Measurements from ENCODE around the gene FBP2.
"Not testable (repeated sequence)": the region's sequence is repeated elsewhere in the genome, so short reads cannot be mapped to it uniquely, and the experiment has no call there.

The FBP2 gene

DNA sequence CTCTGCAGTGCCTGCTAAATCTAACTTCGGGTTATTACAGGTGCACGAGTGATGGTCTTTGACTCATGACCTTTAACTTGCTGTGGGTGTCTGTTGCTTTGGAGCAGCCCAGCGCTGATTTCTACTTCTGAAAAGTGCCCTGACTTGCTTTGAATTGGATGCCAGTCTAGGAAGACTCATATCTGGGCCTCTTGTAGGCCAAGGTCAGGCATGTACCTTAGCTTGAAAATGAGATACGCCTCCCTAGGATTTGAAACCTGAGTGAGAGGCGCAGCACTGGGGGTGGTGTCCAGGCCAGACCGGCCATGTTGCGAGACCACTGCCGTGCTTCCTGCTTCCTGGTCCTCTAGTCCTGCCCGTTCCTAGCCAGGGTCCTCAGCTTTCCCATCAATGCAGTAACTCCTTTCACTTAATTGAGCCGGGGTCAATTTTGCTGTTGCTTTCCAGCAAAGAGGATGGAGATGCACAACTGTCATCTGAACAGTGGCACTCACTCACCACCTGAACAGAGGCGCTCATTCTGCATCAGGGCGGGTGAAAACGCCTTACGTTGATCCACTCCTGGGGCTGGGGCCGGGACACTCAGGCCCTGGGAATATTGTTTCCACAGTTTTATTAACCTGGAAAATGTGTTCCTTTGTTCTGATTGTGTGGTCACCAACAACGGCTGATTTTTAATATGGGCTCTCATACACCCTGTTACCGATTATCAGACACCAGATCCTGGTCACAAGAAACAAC is 24.5 kb downstream of the FBP2 start:
- Histone ChIP-seq H3K36me3 (replicated peaks; ENCODE audit: low read depth, low read length) (no peaks in the 10 kb centered on the region), H2AFZ (ENCODE audit: low read depth, low read length) (no peak overlapping the region), H4K20me1 (ENCODE audit: insufficient read depth, low read length) (no peaks in the 10 kb centered on the region), H3K79me2 (ENCODE audit: low read length) (no peaks in the 10 kb centered on the region), H3K9me3 (ENCODE audit: insufficient read depth, low read length) (no peaks in the 10 kb centered on the region), H3K4me1 (ENCODE audit: low read length) (no peaks in the 10 kb centered on the region), H3K27ac (ENCODE audit: low read length) (no peak overlapping the region), H3K27me3 (ENCODE audit: low read depth, low read length) (peaks cover 10% of the 10 kb centered on the region), H3K4me2 (ENCODE audit: low read length) (no peak overlapping the region), H3K9ac (ENCODE audit: low read length) (no peak overlapping the region), H3K4me3 (ENCODE audit: low read length) (no peak overlapping the region)
- TF ChIP-seq EZH2phosphoT487 (IDR thresholded peaks at IDR 0.05; ENCODE audit: low read depth) = no peak
- TF ChIP-seq, protein P1, sequence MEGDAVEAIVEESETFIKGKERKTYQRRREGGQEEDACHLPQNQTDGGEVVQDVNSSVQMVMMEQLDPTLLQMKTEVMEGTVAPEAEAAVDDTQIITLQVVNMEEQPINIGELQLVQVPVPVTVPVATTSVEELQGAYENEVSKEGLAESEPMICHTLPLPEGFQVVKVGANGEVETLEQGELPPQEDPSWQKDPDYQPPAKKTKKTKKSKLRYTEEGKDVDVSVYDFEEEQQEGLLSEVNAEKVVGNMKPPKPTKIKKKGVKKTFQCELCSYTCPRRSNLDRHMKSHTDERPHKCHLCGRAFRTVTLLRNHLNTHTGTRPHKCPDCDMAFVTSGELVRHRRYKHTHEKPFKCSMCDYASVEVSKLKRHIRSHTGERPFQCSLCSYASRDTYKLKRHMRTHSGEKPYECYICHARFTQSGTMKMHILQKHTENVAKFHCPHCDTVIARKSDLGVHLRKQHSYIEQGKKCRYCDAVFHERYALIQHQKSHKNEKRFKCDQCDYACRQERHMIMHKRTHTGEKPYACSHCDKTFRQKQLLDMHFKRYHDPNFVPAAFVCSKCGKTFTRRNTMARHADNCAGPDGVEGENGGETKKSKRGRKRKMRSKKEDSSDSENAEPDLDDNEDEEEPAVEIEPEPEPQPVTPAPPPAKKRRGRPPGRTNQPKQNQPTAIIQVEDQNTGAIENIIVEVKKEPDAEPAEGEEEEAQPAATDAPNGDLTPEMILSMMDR (IDR thresholded peaks at IDR 0.05; ENCODE audit: low read depth, low read length) = no peak

DNA sequence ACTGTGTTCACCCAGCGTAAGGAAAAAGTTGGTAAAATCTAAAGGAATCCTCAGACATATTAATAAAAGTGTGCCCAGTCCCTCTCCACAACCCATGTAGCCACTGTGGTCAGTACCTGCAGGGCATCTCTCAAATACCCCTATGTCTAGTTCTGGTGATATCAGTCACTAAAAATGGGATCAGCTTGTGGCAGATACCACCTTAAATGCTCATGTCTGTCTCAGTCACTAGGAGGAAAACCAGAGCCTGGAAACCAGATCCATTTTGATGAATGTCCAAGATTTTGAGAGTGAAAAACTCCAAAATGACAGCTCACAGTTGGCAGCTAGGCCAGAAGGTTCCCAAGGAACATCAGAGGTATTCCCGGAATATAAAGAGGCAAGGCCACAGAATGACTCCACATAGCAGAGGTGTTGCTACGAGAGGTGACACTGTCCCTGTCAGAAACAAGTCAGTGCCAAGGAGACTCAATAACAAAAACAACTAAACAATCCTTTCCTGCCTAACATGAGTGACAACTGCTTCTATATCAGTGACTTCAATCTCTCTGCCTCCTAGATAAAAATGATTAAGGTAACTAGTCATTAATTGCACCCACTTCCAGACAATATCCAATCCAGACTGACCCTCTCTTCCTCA is 25.3 kb downstream of the FBP2 start:
- H3K4me1 ChIP-seq (ENCODE audit: low read length) = no peaks in the 10 kb centered on the region
- H3K79me2 ChIP-seq (ENCODE audit: low read length) = no peaks in the 10 kb centered on the region
- H2AFZ ChIP-seq (ENCODE audit: low read depth, low read length) = no peak overlapping the region
- no peaks in the 10 kb centered on the region for H3K9me3 ChIP-seq (ENCODE audit: insufficient read depth, low read length)
- no peak overlapping the region for H3K4me2 ChIP-seq (ENCODE audit: low read length)
- H3K4me3 ChIP-seq (ENCODE audit: low read length) = no peak overlapping the region
- H3K27me3 ChIP-seq (ENCODE audit: low read depth, low read length) = peaks cover 4% of the 10 kb centered on the region; the same call in 1 of the 2 replicates
- H4K20me1 ChIP-seq (ENCODE audit: insufficient read depth, low read length) = no peaks in the 10 kb centered on the region
- H3K27ac ChIP-seq (ENCODE audit: low read length) = no peak overlapping the region
- no peak overlapping the region for H3K9ac ChIP-seq (ENCODE audit: low read length)
- H3K36me3 ChIP-seq (replicated peaks; ENCODE audit: low read depth, low read length) = no peaks in the 10 kb centered on the region
- TF ChIP-seq EZH2phosphoT487 (IDR thresholded peaks at IDR 0.05; ENCODE audit: low read depth) = no peak
- TF ChIP-seq, protein P1 (IDR thresholded peaks at IDR 0.05; ENCODE audit: low read depth, low read length) = no peak

DNA sequence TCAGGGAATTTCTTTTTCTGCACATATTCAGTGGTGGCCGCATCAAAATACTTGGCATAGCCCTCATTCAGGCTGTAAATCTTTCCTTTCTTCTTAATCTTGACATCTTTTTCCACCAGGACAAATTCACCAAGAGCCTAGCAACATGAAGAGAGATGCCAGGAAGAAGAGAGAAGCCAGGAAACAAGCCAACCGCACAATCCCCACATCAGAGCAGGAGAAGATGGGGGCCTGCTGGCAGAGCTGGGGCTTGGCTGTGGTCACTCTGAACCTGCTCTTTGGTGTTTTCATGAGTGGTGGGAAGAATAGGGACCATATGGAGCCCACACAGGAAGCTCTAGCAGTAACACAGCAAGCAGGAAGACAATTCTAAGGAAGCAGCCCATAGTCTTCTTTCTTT is 26.4 kb downstream of the FBP2 start:
- Histone ChIP-seq H3K27me3 (ENCODE audit: low read depth, low read length) (peaks cover 2% of the 10 kb centered on the region; the same call in 1 of the 2 replicates), H3K27ac (ENCODE audit: low read length) (no peak overlapping the region), H4K20me1 (ENCODE audit: insufficient read depth, low read length) (no peaks in the 10 kb centered on the region), H3K9ac (ENCODE audit: low read length) (no peak overlapping the region), H3K4me2 (ENCODE audit: low read length) (no peak overlapping the region), H3K9me3 (ENCODE audit: insufficient read depth, low read length) (no peaks in the 10 kb centered on the region), H3K4me1 (ENCODE audit: low read length) (no peaks in the 10 kb centered on the region), H3K4me3 (ENCODE audit: low read length) (no peak overlapping the region), H3K79me2 (ENCODE audit: low read length) (no peaks in the 10 kb centered on the region), H2AFZ (ENCODE audit: low read depth, low read length) (no peak overlapping the region), H3K36me3 (replicated peaks; ENCODE audit: low read depth, low read length) (no peaks in the 10 kb centered on the region)
- no peak for TF ChIP-seq EZH2phosphoT487 (IDR thresholded peaks at IDR 0.05; ENCODE audit: low read depth)
- TF ChIP-seq, protein P1 (IDR thresholded peaks at IDR 0.05; ENCODE audit: low read depth, low read length) = no peak

DNA sequence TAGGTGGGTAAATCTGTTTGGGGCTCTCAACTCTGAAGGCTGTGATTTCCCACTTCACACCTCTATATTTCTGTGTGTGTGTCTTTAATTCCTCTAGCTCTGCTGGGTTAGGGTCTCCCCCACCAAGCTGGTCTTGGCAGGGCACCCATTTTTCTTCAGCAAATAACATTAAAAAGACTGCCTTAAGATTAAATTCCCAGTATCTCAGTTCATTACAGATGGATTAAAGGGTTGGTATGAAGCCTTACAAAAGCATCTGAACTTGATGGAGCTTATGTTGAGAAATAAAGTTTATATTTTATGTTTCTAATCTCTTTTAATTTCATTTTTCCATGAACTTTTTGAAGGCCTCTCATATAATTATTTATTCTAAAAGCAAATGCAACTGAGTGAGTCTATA is 27.1 kb downstream of the FBP2 start:
- Histone ChIP-seq H3K4me3 (ENCODE audit: low read length) (no peak overlapping the region), H3K4me1 (ENCODE audit: low read length) (no peaks in the 10 kb centered on the region), H3K9ac (ENCODE audit: low read length) (no peak overlapping the region), H4K20me1 (ENCODE audit: insufficient read depth, low read length) (no peaks in the 10 kb centered on the region), H3K27me3 (ENCODE audit: low read depth, low read length) (no peaks in the 10 kb centered on the region; the same call in 1 of the 2 replicates), H2AFZ (ENCODE audit: low read depth, low read length) (no peak overlapping the region), H3K27ac (ENCODE audit: low read length) (no peak overlapping the region), H3K36me3 (replicated peaks; ENCODE audit: low read depth, low read length) (no peaks in the 10 kb centered on the region), H3K79me2 (ENCODE audit: low read length) (no peaks in the 10 kb centered on the region), H3K4me2 (ENCODE audit: low read length) (no peak overlapping the region), H3K9me3 (ENCODE audit: insufficient read depth, low read length) (no peaks in the 10 kb centered on the region)
- TF ChIP-seq EZH2phosphoT487 (IDR thresholded peaks at IDR 0.05; ENCODE audit: low read depth) = no peak
- TF ChIP-seq, protein P1 (IDR thresholded peaks at IDR 0.05; ENCODE audit: low read depth, low read length) = no peak

DNA sequence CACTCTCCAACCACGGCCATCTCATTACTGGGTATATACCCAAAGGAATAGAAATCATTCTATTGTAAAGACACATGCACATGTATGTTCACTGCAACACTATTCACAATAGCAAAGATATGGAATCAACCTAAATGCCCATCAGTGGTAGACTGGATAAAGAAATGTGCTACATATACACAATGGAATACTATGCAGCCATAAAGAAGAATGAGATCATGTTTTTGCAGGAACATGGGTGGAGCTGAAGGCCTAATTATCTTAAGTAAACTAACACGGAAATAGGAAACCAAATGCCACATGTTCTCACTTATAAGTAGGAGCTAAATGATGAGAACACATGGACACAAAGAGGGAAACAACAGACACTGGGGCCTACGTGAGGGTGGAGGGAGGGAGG is 29.3 kb downstream of the FBP2 start:
- H3K9me3 ChIP-seq (ENCODE audit: insufficient read depth, low read length); H3K36me3 ChIP-seq (replicated peaks; ENCODE audit: low read depth, low read length); H3K4me3 ChIP-seq (ENCODE audit: low read length); H3K27ac ChIP-seq (ENCODE audit: low read length); H3K27me3 ChIP-seq (ENCODE audit: low read depth, low read length); H3K4me2 ChIP-seq (ENCODE audit: low read length); H3K4me1 ChIP-seq (ENCODE audit: low read length); H3K79me2 ChIP-seq (ENCODE audit: low read length); H3K9ac ChIP-seq (ENCODE audit: low read length); H2AFZ ChIP-seq (ENCODE audit: low read depth, low read length); H4K20me1 ChIP-seq (ENCODE audit: insufficient read depth, low read length): not testable (repeated sequence)

All from OCI-LY3 (cell line).